HepG2 (cell line): ENCODE measurements around the gene UBE2Q1. TPM values are rescaled to one million over a fixed set of nuclear protein-coding genes. Genes with fewer than 3 reads are reported as not detected.

Source experiments
- ATAC-seq: fragments of 200-7000 bp; cut with Tn5 transposase; 3 replicates; pipeline ENCODE4 v1.9.1; 2020; ENCODE audit warnings: mild to moderate bottlenecking, moderate library complexity
- BruUV-seq: library from RNA; stranded (reverse); fragments of 400-500 nt; replicated peaks from 2 replicates; lab custom pipeline; 2021; lab: Mats Ljungman, UMichigan
- CTCF ChIA-PET: fragments of 300-600 bp; formaldehyde crosslinking; extraction: SDS; loops from one replicate; lab custom pipeline; 2021; ENCODE audit warnings: low total read pairs, inconsistent platforms, low intra/inter-chr PET ratio; lab: Yijun Ruan, JAX
- POLR2A ChIA-PET: fragments of 350-600 bp; sonication (Branson Sonifier 250); formaldehyde crosslinking; loops from one replicate; lab custom pipeline; 2020; ENCODE audit warnings: antibody characterized with exemption, inconsistent platforms; lab: Yijun Ruan, JAX
- DNase-seq: peaks from one replicate; pipeline ENCODE4 v3.0.0-alpha.2; 2015; ENCODE audit warnings: low spot score
- FAIRE-seq: peaks from 3 replicates; lab custom pipeline; 2011; peaks lifted over from hg19 to GRCh38; lab: Jason Lieb, UNC
- H2AFZ ChIP-seq: one replicate; pipeline ENCODE4 v1.6.1; 2011; ENCODE audit warnings: low read length, inconsistent platforms
- H3K27ac ChIP-seq: fragments of 300-600 bp; 3 replicates; pipeline ENCODE4 v1.8.0; 2011; ENCODE audit warnings: mixed run types, mild to moderate bottlenecking, mixed read lengths, low read length, inconsistent platforms; ENCODE audit not compliant: insufficient read depth; ENCODE audit errors: extremely low read length
- H3K27me3 ChIP-seq, 2 experiments: fragments of 200-600 bp in 1 of 2; 2 replicates in 1 of 2; 3 replicates in 1 of 2; pipeline versions ENCODE4 v1.6.0 to v1.8.0; 2011; ENCODE audit warnings: low read length in 2 of 2, mild to moderate bottlenecking in 2 of 2, moderate library complexity in 2 of 2, inconsistent platforms in 1 of 2; ENCODE audit not compliant: insufficient read depth in 2 of 2, control insufficient read depth in 1 of 2
- H3K36me3 ChIP-seq, 2 experiments: fragments of 200-600 bp in 1 of 2; replicated peaks in 1 of 2; 2 replicates in 1 of 2; 3 replicates in 1 of 2; pipeline versions ENCODE4 v1.5.1 to v1.8.0; 2011; ENCODE audit warnings: low read length in 2 of 2, inconsistent platforms in 1 of 2; ENCODE audit not compliant: insufficient read depth in 2 of 2, control insufficient read depth in 1 of 2
- H3K4me1 ChIP-seq: 2 replicates; pipeline ENCODE4 v1.5.1; 2012; ENCODE audit warnings: low read length, inconsistent platforms; ENCODE audit not compliant: insufficient read depth
- H3K4me2 ChIP-seq: 2 replicates; pipeline ENCODE4 v1.6.0; 2011; ENCODE audit warnings: low read depth, low read length, inconsistent platforms
- H3K4me3 ChIP-seq, 3 experiments: fragments of 200-600 bp in 1 of 3; sonication (generic), shearing (Covaris generic) in 1 of 3; replicated peaks in 1 of 3; 2 replicates each; pipeline ENCODE4 v1.5.1; 2011 to 2016; ENCODE audit warnings: low read length in 3 of 3, inconsistent platforms in 2 of 3, low read depth in 2 of 3, mild to moderate bottlenecking in 2 of 3, control low read depth in 1 of 3, mixed read lengths in 1 of 3; ENCODE audit not compliant: insufficient read depth in 1 of 3
- H3K79me2 ChIP-seq: one replicate; pipeline ENCODE4 v1.6.1; 2011; ENCODE audit warnings: low read length, inconsistent platforms; ENCODE audit not compliant: insufficient read depth
- H3K9ac ChIP-seq: 2 replicates; pipeline ENCODE4 v1.6.0; 2011; ENCODE audit warnings: mild to moderate bottlenecking, low read depth, low read length, inconsistent platforms; ENCODE audit not compliant: insufficient read depth
- H3K9me3 ChIP-seq: 2 replicates; pipeline ENCODE4 v1.5.1; 2012; ENCODE audit warnings: mild to moderate bottlenecking, low read length
- H4K20me1 ChIP-seq: 2 replicates; pipeline ENCODE4 v1.6.0; 2011; ENCODE audit warnings: inconsistent platforms, mild to moderate bottlenecking, low read length, moderate library complexity; ENCODE audit not compliant: insufficient read depth
- CEBPB ChIP-seq: IDR thresholded peaks from 2 replicates; pipeline ENCODE4 v1.6.1; 2011; ENCODE audit warnings: low read depth, low read length, improper control_type of control experiment, borderline replicate concordance
- CEBPG ChIP-seq: IDR thresholded peaks from 2 replicates; pipeline ENCODE4 v1.6.1; 2016
- NR2F2 ChIP-seq: IDR thresholded peaks from 2 replicates; pipeline ENCODE4 v1.6.1; 2012; ENCODE audit warnings: low read depth, inconsistent platforms, borderline replicate concordance
- UBTF ChIP-seq: sonication (generic); formaldehyde crosslinking; IDR thresholded peaks from 2 replicates; pipeline ENCODE4 v1.4.0; 2020; ENCODE audit warnings: mild to moderate bottlenecking, missing genetic modification reagents
- WGBS: methylation state at CpG from one replicate; pipeline ENCODE4 v1.1.6; 2017; ENCODE audit warnings: low lambda C conversion rate; 5-methylcytosine and 5-hydroxymethylcytosine counted together
- in situ Hi-C: cut with HindIII; loops from 2 replicates; pipeline ENCODE4 v1.10.0; 2017; ENCODE audit warnings: low pct_unique_long_range_greater_than_20kb; ENCODE audit not compliant: extremely low pct_ligation_motif_present
- intact Hi-C: fragments of 100-400 bp; cut with micrococcal nuclease; formaldehyde crosslinking; loops from one replicate; pipeline ENCODE4 v1.10.0; 2022; ENCODE audit not compliant: unreplicated experiment
- polyA plus RNA-seq, 8 experiments: library from polyadenylated mRNA; depleted of rRNA in 3 of 8; stranded (reverse) in 7 of 8; unstranded in 1 of 8; fragments of >200 nt; fragmentation: Illumina TruSeq in 4 of 8; extraction: Trizol in 4 of 8; gene quantifications; 2 replicates each; pipeline versions ENCODE4 v1.2.1 to v1.2.3, GENCODE V29; 2011 to 2016; ENCODE audit warnings: low read depth in 4 of 8, missing spikeins in 1 of 8, mixed read lengths in 1 of 8; ENCODE audit not compliant: insufficient read depth in 1 of 8
- total RNA-seq, 5 experiments: library from RNA; depleted of rRNA; stranded (reverse); fragments of >200 nt; fragmentation: Illumina TruSeq; extraction: Trizol; gene quantifications; 2 replicates each; pipeline ENCODE4 v1.2.3, GENCODE V29; 2016; ENCODE audit warnings: low read depth in 1 of 5
- TF ChIP-seq, protein P1 (sequence below): IDR thresholded peaks from 2 replicates; pipeline ENCODE4 v1.6.1; 2012; ENCODE audit warnings: low read depth, low read length, improper control_type of control experiment

UBE2Q1 gene
- total and polyA plus RNA-seq, 2 of the 13 experiments (the other 11 are each of a cell fraction or from before 2014, with no cell fraction given) = 11.7 to 41.7 TPM

GRCh38 chr1:154501423-154502065 lies 56.9 kb downstream of the UBE2Q1 start:
- no peaks in the 10 kb centered on the region for H4K20me1 ChIP-seq
- intact Hi-C loops (no loop called here), in situ Hi-C loops (no loop called here)
- ATAC-seq = peak; percentile 76
- no peaks in the 10 kb centered on the region for H3K79me2 ChIP-seq
- no peak overlapping the region for H3K9ac ChIP-seq
- H3K4me3 ChIP-seq = peak overlapping the region in 1 of 3 experiments; percentile 52; a peak in 1 of 6 replicates
- no peaks in the 10 kb centered on the region for H3K36me3 ChIP-seq
- WGBS = 65% methylated on average over 4 of the region's 54 CpGs
- H3K27ac ChIP-seq = no peak overlapping the region
- no peak for FAIRE-seq
- ChIA-PET POLR2A (no interaction called here), CTCF (no interaction called here)
- DNase-seq = no peak
- no TSS peak for BruUV-seq
- peaks cover 5% of the 10 kb centered on the region; the same call in 1 of the 2 replicates for H3K9me3 ChIP-seq
- H3K4me1 ChIP-seq = peaks cover 8% of the 10 kb centered on the region
- H3K4me2 ChIP-seq = peak overlapping the region; percentile 36
- H3K27me3 ChIP-seq = peaks cover 4 to 20% of the 10 kb centered on the region in 2 experiments
- H2AFZ ChIP-seq = no peak overlapping the region
- TF ChIP-seq NR2F2 = no peak
- peak; percentile 63 for TF ChIP-seq CEBPG
- TF ChIP-seq, protein P1, sequence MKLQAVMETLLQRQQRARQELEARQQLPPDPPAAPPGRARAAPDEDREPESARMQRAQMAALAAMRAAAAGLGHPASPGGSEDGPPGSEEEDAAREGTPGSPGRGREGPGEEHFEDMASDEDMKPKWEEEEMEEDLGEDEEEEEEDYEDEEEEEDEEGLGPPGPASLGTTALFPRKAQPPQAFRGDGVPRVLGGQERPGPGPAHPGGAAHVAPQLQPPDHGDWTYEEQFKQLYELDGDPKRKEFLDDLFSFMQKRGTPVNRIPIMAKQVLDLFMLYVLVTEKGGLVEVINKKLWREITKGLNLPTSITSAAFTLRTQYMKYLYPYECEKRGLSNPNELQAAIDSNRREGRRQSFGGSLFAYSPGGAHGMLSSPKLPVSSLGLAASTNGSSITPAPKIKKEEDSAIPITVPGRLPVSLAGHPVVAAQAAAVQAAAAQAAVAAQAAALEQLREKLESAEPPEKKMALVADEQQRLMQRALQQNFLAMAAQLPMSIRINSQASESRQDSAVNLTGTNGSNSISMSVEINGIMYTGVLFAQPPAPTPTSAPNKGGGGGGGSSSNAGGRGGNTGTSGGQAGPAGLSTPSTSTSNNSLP = no peak
- peak; percentile 81 for TF ChIP-seq CEBPB
- TF ChIP-seq UBTF (CRISPR knock-in tag) = peak; percentile 36; the same call in 1 of the 2 replicates
